Brain microvascular endothelial cell (primary cell): Measurements from ENCODE around the gene WT1.
"Not testable (repeated sequence)": the region's sequence is repeated elsewhere in the genome, so short reads cannot be mapped to it uniquely, and the experiment has no call there.

ENCODE experiments used
- DNase-seq: peaks from one replicate; pipeline ENCODE4 v3.0.0-alpha.2; 2020
- H3K27ac ChIP-seq: fragments of 250-450 bp; sonication (Bioruptor Pico); 2 replicates; pipeline ENCODE4 v1.5.1; 2020; ENCODE audit warnings: mild to moderate bottlenecking, moderate library complexity
- H3K27me3 ChIP-seq: fragments of 250-450 bp; sonication (Bioruptor Pico); replicated peaks from 2 replicates; pipeline ENCODE4 v1.5.1; 2020; ENCODE audit warnings: mild to moderate bottlenecking
- H3K36me3 ChIP-seq: fragments of 250-450 bp; sonication (Bioruptor Pico); replicated peaks from 2 replicates; pipeline ENCODE4 v1.5.1; 2020; ENCODE audit warnings: mild to moderate bottlenecking
- H3K4me3 ChIP-seq: 2 replicates; pipeline ENCODE4 v1.5.1; 2011; ENCODE audit warnings: low read depth, mild to moderate bottlenecking, control low read depth, low read length, moderate library complexity
- CTCF ChIP-seq: IDR thresholded peaks from 2 replicates; pipeline ENCODE4 v1.5.1; 2011; ENCODE audit warnings: low read depth, mild to moderate bottlenecking, moderate library complexity, low read length, control low read depth, inconsistent platforms; ENCODE audit errors: missing control alignments
- in situ Hi-C: cut with HindIII; loops from 2 replicates; pipeline ENCODE4 v1.10.0; 2017; ENCODE audit warnings: low sequenced_read_pairs, low pct_ligation_motif_present

WT1 gene

GRCh38 chr11:32435511-32435941 is at the start of gene WT1:
WT1 (minus strand) TSS chr11:32435539.
- Histone ChIP-seq H3K4me3 (no peak within 1 kb of the TSS), H3K27me3 (peaks cover 95% of the 10 kb centered on the region), H3K27ac (no peak within 1 kb of the TSS), H3K36me3 (no peaks in the 10 kb centered on the region)
- no peak for TF ChIP-seq CTCF
- DNase-seq: no peak
- in situ Hi-C loops: loop anchor here (10.0 kb wide), 1 partner anchor 611 kb away; no protein-coding TSS in a partner anchor

DNA sequence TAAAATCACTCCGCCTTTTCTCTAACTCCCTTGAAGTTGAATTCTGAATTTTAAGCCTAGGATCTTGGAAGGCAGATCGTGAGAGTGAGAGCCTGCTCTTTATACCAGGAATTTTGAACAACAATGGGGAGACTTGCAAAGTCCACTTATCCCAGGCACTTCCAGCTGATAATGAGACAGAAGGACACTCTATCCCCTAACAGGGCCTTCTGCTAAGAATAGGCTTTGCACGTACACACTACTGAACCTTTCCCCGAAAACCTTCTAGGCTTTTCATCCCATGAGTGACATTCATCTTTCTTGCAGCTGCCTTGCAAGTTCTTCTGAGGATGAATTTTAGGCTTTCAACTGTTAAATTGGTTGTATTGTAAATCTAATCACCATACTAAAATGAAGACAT is 44.0 kb upstream of the WT1 start:
- no peak overlapping the region for H3K4me3 ChIP-seq
- no peak for DNase-seq
- TF ChIP-seq CTCF: no peak
- H3K27ac ChIP-seq: no peak overlapping the region
- no peaks in the 10 kb centered on the region for H3K27me3 ChIP-seq
- H3K36me3 ChIP-seq: no peaks in the 10 kb centered on the region
- in situ Hi-C loops: no loop called here

- no peak overlapping the region for H3K27ac ChIP-seq
- in situ Hi-C loops: no loop called here
- no peaks in the 10 kb centered on the region for H3K27me3 ChIP-seq
- no peak overlapping the region for H3K4me3 ChIP-seq
- no peaks in the 10 kb centered on the region for H3K36me3 ChIP-seq
- DNase-seq: no peak
- TF ChIP-seq CTCF: no peak
These were observed 43.0 kb upstream of the WT1 start for GRCh38 chr11:32478277-32478731.

DNA sequence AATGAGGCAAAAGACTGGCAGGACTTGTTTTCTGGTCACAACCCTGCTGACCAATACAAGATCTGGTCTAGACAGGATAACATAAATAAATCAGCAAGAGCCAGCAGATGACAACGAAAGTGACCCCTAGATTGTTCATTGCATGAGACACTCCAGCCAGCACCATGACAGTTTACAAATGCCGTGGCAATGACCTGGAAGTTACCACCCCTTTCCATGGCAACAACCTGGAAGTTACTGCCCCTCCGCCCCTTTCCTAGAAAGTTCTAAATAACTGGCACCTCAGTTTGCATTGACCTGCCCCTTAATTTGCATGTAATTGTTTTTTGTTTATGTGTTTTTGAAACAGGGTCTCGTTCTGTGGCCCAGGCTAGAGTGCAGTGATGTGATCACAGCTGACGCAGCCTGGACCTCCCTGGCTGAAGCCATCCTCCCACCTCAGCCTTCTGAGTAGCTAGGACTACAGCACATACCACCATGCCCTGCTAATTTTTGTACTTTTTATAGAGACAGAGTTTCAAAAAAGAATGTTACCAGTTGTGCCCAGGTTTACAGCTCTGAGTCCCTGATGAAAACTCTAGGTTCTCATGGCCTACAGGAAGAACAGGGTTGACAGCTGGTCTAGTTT is 38.1 kb upstream of the WT1 start:
- no peak for TF ChIP-seq CTCF
- Histone ChIP-seq H3K27ac (no peak overlapping the region), H3K36me3 (no peaks in the 10 kb centered on the region), H3K27me3 (no peaks in the 10 kb centered on the region), H3K4me3 (no peak overlapping the region)
- in situ Hi-C loops: no loop called here
- DNase-seq: no peak

DNA sequence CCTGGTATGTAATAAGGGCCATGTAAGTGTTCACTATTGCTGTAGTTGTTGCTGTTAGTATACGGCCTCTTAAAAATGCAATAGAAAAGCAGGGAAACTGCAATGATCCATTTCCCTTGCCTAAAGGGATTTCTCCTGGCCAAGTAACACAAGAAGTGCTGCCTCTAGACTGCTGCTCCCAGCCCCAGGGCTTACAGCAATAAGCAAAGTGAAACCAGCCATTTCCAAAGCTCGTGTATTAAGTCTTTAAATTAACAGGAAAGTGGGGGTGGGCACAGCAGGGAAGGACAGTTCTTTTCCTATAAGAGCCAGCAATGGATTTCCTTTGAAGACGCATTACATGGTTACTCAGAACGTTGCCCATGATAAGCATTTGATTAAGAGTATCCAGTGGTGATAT is 36.9 kb upstream of the WT1 start:
- no peak for DNase-seq
- Histone ChIP-seq H3K4me3 (no peak overlapping the region), H3K27ac (no peak overlapping the region), H3K27me3 (no peaks in the 10 kb centered on the region), H3K36me3 (no peaks in the 10 kb centered on the region)
- in situ Hi-C loops: no loop called here
- no peak for TF ChIP-seq CTCF

- in situ Hi-C loops, H3K36me3 ChIP-seq, H3K27ac ChIP-seq, H3K27me3 ChIP-seq, H3K4me3 ChIP-seq, DNase-seq: not testable (repeated sequence)
These were observed 36.2 kb upstream of the WT1 start for GRCh38 chr11:32471544-32471943.
